HepG2 (cell line): ENCODE data around the gene NGDN. TPM values are rescaled to one million over a fixed set of nuclear protein-coding genes. Genes with fewer than 3 reads are reported as not detected.

ENCODE experiments used
- ASH2L ChIP-seq: fragments of 300-600, 200-600 bp; sonication (generic); IDR thresholded peaks from 2 replicates; pipeline ENCODE4 v1.7.0; 2017; ENCODE audit warnings: low read depth, mild to moderate bottlenecking, moderate library complexity, mixed read lengths, low read length; ENCODE audit not compliant: insufficient read length
- FOXA3 ChIP-seq: IDR thresholded peaks from 2 replicates; pipeline ENCODE4 v1.6.1; 2016; ENCODE audit warnings: missing genetic modification reagents, missing compliant biosample characterization
- HMGA1 ChIP-seq: sonication (generic); formaldehyde crosslinking; conservative IDR thresholded peaks from 2 replicates; pipeline ENCODE4 v1.4.0; 2020; ENCODE audit warnings: missing genetic modification reagents
- HNRNPL ChIP-seq: fragments of 200-400 bp; formaldehyde crosslinking; IDR thresholded peaks from 2 replicates; pipeline ENCODE4 v1.6.1; 2017; ENCODE audit warnings: mild to moderate bottlenecking, low read depth, low read length
- HOXA7 ChIP-seq: sonication (generic); formaldehyde crosslinking; IDR thresholded peaks from 2 replicates; pipeline ENCODE4 v1.8.1; 2022; ENCODE audit warnings: mild to moderate bottlenecking, missing genetic modification reagents, moderate library complexity
- JUND ChIP-seq: sonication (generic); formaldehyde crosslinking; IDR thresholded peaks from 2 replicates; pipeline ENCODE4 v1.8.0; 2022; ENCODE audit warnings: mild to moderate bottlenecking, missing genetic modification reagents
- MEIS2 ChIP-seq: sonication (generic); formaldehyde crosslinking; IDR thresholded peaks from 2 replicates; pipeline ENCODE4 v1.9.0; 2021; ENCODE audit warnings: mild to moderate bottlenecking, missing genetic modification reagents
- MTF1 ChIP-seq: sonication (generic); formaldehyde crosslinking; IDR thresholded peaks from 2 replicates; pipeline ENCODE4 v1.5.0; 2020; ENCODE audit warnings: missing genetic modification reagents
- NFKBIZ ChIP-seq: IDR thresholded peaks from 2 replicates; pipeline ENCODE4 v1.6.1; 2018; ENCODE audit warnings: missing genetic modification reagents, missing compliant biosample characterization
- NR3C1 ChIP-seq: sonication (generic); formaldehyde crosslinking; IDR thresholded peaks from 2 replicates; pipeline ENCODE4 v1.4.0; 2020; ENCODE audit warnings: missing genetic modification reagents
- POGZ ChIP-seq: sonication (generic); formaldehyde crosslinking; IDR thresholded peaks from 2 replicates; pipeline ENCODE4 v1.4.0; 2020; ENCODE audit warnings: mild to moderate bottlenecking, missing genetic modification reagents
- ZNF160 ChIP-seq: sonication (generic); formaldehyde crosslinking; IDR thresholded peaks from 2 replicates; pipeline ENCODE4 v1.8.0; 2022; ENCODE audit warnings: mild to moderate bottlenecking, inconsistent platforms, missing genetic modification reagents
- ZNF335 ChIP-seq: sonication (generic); formaldehyde crosslinking; IDR thresholded peaks from 2 replicates; pipeline ENCODE4 v1.4.0; 2020; ENCODE audit warnings: missing genetic modification reagents
- ZNF350 ChIP-seq: sonication (generic); formaldehyde crosslinking; IDR thresholded peaks from 2 replicates; pipeline ENCODE4 v1.4.0; 2020; ENCODE audit warnings: mild to moderate bottlenecking, low read depth, missing genetic modification reagents, borderline replicate concordance
- ZNF354B ChIP-seq: sonication (generic); formaldehyde crosslinking; IDR thresholded peaks from 2 replicates; pipeline ENCODE4 v1.8.0; 2022; ENCODE audit warnings: mild to moderate bottlenecking, missing genetic modification reagents
- ZNF441 ChIP-seq: sonication (generic); formaldehyde crosslinking; IDR thresholded peaks from 2 replicates; pipeline ENCODE4 v1.7.0; 2021; ENCODE audit warnings: missing genetic modification reagents, borderline replicate concordance
- ZNF546 ChIP-seq: sonication (generic); formaldehyde crosslinking; conservative IDR thresholded peaks from 2 replicates; pipeline ENCODE4 v1.8.1; 2023; ENCODE audit warnings: mild to moderate bottlenecking, missing genetic modification reagents
- ZNF570 ChIP-seq: sonication (generic); formaldehyde crosslinking; IDR thresholded peaks from 2 replicates; pipeline ENCODE4 v1.4.0; 2020; ENCODE audit warnings: mild to moderate bottlenecking, missing genetic modification reagents, borderline replicate concordance
- ZNF605 ChIP-seq: sonication (generic); formaldehyde crosslinking; IDR thresholded peaks from 2 replicates; pipeline ENCODE4 v1.8.0; 2022; ENCODE audit warnings: mild to moderate bottlenecking, missing genetic modification reagents
- polyA plus RNA-seq, 8 experiments: library from polyadenylated mRNA; depleted of rRNA in 3 of 8; stranded (reverse) in 7 of 8; unstranded in 1 of 8; fragments of >200 nt; fragmentation: Illumina TruSeq in 4 of 8; extraction: Trizol in 4 of 8; gene quantifications; 2 replicates each; pipeline versions ENCODE4 v1.2.1 to v1.2.3, GENCODE V29; 2011 to 2016; ENCODE audit warnings: low read depth in 4 of 8, missing spikeins in 1 of 8, mixed read lengths in 1 of 8; ENCODE audit not compliant: insufficient read depth in 1 of 8
- total RNA-seq, 5 experiments: library from RNA; depleted of rRNA; stranded (reverse); fragments of >200 nt; fragmentation: Illumina TruSeq; extraction: Trizol; gene quantifications; 2 replicates each; pipeline ENCODE4 v1.2.3, GENCODE V29; 2016; ENCODE audit warnings: low read depth in 1 of 5
- TF ChIP-seq, protein P1 (sequence below): sonication (generic); formaldehyde crosslinking; IDR thresholded peaks from 2 replicates; pipeline ENCODE4 v1.4.0; 2020; ENCODE audit warnings: missing genetic modification reagents, borderline replicate concordance
- TF ChIP-seq, protein P2 (sequence below): sonication (generic); formaldehyde crosslinking; IDR thresholded peaks from 2 replicates; pipeline ENCODE4 v1.5.0; 2020; ENCODE audit warnings: mild to moderate bottlenecking, missing genetic modification reagents, moderate library complexity
- TF ChIP-seq, protein P3 (sequence below): sonication (generic); formaldehyde crosslinking; IDR thresholded peaks from 2 replicates; pipeline ENCODE4 v1.4.0; 2020; ENCODE audit warnings: mild to moderate bottlenecking, missing genetic modification reagents
- TF ChIP-seq, protein P4 (sequence below): sonication (generic); formaldehyde crosslinking; conservative IDR thresholded peaks from 2 replicates; pipeline ENCODE4 v1.4.0; 2020; ENCODE audit warnings: missing genetic modification reagents

NGDN gene
- total and polyA plus RNA-seq, 2 of the 13 experiments (the other 11 are each of a cell fraction or from before 2014, with no cell fraction given), result 154 to 216 TPM

DNA sequence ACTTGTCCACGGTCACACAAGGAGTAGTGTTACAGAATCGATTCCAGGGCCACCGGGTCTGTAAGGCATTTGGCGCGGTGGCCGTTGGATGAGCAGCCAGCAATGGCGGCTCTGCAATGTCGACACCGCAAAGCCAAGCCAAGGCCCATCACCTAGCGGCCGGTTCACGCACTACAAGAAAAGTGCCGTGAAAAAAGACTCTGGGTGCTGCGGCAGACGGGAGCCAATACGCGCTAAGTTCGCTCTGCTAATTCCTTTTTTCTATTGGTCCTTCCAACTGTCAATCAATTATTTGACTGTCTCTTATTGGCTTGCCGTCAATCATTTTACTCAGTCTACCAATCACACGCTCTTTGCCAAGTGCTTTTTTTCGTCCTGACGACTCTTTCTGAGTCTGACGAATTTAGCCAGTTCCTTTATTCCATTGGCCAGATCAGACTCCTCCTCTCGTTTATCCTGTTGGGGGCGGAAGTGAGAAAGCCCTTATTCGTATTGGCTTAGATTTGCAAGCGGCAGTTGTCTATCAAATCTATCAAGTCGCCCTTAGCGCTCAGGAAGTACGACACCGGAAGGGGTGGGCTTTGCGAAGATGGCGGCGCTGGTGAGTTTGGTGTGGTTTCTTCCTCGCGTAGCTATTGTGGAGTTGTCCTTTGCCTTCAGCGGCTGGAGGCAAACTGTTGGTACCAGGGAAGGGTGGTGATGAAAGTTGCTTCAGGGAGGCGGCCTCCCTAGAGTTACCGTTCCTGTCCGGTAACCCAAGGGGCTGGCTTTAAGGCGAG lies at the start of gene NGDN (continued):
- TF ChIP-seq, protein P1, sequence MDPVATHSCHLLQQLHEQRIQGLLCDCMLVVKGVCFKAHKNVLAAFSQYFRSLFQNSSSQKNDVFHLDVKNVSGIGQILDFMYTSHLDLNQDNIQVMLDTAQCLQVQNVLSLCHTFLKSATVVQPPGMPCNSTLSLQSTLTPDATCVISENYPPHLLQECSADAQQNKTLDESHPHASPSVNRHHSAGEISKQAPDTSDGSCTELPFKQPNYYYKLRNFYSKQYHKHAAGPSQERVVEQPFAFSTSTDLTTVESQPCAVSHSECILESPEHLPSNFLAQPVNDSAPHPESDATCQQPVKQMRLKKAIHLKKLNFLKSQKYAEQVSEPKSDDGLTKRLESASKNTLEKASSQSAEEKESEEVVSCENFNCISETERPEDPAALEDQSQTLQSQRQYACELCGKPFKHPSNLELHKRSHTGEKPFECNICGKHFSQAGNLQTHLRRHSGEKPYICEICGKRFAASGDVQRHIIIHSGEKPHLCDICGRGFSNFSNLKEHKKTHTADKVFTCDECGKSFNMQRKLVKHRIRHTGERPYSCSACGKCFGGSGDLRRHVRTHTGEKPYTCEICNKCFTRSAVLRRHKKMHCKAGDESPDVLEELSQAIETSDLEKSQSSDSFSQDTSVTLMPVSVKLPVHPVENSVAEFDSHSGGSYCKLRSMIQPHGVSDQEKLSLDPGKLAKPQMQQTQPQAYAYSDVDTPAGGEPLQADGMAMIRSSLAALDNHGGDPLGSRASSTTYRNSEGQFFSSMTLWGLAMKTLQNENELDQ (CRISPR knock-in tag), result peak; percentile 88
- TF ChIP-seq ZNF570 (CRISPR knock-in tag) (no peak; the same call in 1 of the 2 replicates), ZNF441 (no peak; the same call in 1 of the 2 replicates), ZNF546 (CRISPR knock-in tag) (peak; percentile 69; the same call in 1 of the 2 replicates), ZNF350 (peak; percentile 99), FOXA3 (CRISPR knock-in tag) (peak; percentile 79), ASH2L (peak; percentile 98), ZNF160 (CRISPR knock-in tag) (peak; percentile 37; the same call in 1 of the 2 replicates), MTF1 (CRISPR knock-in tag) (no peak), ZNF605 (CRISPR knock-in tag) (peak; percentile 95), HNRNPL (0 out of 2 replicates have a peak, but pooled peaks have one; percentile 39), ZNF354B (CRISPR knock-in tag) (peak; percentile 84), JUND (CRISPR knock-in tag) (no peak), MEIS2 (peak; percentile 77), HMGA1 (no peak), POGZ (CRISPR knock-in tag) (peak; percentile 100), NR3C1 (CRISPR knock-in tag) (no peak), HOXA7 (CRISPR knock-in tag) (no peak), ZNF335 (CRISPR knock-in tag) (peak; percentile 63; the same call in 1 of the 2 replicates), NFKBIZ (CRISPR knock-in tag) (peak; percentile 80)
- TF ChIP-seq, protein P2, sequence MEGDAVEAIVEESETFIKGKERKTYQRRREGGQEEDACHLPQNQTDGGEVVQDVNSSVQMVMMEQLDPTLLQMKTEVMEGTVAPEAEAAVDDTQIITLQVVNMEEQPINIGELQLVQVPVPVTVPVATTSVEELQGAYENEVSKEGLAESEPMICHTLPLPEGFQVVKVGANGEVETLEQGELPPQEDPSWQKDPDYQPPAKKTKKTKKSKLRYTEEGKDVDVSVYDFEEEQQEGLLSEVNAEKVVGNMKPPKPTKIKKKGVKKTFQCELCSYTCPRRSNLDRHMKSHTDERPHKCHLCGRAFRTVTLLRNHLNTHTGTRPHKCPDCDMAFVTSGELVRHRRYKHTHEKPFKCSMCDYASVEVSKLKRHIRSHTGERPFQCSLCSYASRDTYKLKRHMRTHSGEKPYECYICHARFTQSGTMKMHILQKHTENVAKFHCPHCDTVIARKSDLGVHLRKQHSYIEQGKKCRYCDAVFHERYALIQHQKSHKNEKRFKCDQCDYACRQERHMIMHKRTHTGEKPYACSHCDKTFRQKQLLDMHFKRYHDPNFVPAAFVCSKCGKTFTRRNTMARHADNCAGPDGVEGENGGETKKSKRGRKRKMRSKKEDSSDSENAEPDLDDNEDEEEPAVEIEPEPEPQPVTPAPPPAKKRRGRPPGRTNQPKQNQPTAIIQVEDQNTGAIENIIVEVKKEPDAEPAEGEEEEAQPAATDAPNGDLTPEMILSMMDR, result peak; percentile 62
- TF ChIP-seq, protein P3, sequence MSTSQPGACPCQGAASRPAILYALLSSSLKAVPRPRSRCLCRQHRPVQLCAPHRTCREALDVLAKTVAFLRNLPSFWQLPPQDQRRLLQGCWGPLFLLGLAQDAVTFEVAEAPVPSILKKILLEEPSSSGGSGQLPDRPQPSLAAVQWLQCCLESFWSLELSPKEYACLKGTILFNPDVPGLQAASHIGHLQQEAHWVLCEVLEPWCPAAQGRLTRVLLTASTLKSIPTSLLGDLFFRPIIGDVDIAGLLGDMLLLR (CRISPR knock-in tag), result peak; percentile 84
- TF ChIP-seq, protein P4, sequence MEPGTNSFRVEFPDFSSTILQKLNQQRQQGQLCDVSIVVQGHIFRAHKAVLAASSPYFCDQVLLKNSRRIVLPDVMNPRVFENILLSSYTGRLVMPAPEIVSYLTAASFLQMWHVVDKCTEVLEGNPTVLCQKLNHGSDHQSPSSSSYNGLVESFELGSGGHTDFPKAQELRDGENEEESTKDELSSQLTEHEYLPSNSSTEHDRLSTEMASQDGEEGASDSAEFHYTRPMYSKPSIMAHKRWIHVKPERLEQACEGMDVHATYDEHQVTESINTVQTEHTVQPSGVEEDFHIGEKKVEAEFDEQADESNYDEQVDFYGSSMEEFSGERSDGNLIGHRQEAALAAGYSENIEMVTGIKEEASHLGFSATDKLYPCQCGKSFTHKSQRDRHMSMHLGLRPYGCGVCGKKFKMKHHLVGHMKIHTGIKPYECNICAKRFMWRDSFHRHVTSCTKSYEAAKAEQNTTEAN (CRISPR knock-in tag), result 0 out of 2 replicates have a peak, but pooled peaks have one; percentile 48
